CD14-positive monocyte (primary cell): ENCODE measurements around the gene CRYBG3. TPM values are rescaled to one million over a fixed set of nuclear protein-coding genes. Genes with fewer than 3 reads are reported as not detected.
A peak's percentile ranks its signal among the peaks of the same experiment; 100 is the strongest.

Source experiments
- DNase-seq, 3 donors: peaks; one replicate each; pipeline ENCODE4 v3.0.0-alpha.2; 2011 to 2022
- H2AFZ ChIP-seq: 2 replicates; pipeline ENCODE4 v1.6.0; 2012; ENCODE audit warnings: mild to moderate bottlenecking, low read depth, low read length, inconsistent platforms; ENCODE audit not compliant: insufficient read depth, poor library complexity, severe bottlenecking
- H3K27ac ChIP-seq, 2 donors: 1 replicate in 1 of 2; 2 replicates in 1 of 2; pipeline ENCODE4 v1.5.1; 2012 to 2013; ENCODE audit warnings: low read length in 2 of 2, control low read depth in 1 of 2, inconsistent platforms in 1 of 2, low read depth in 1 of 2, mild to moderate bottlenecking in 1 of 2
- H3K27me3 ChIP-seq, 2 donors: one replicate each; pipeline versions ENCODE4 v1.6.0 to v1.6.1; 2011 to 2013; ENCODE audit warnings: low read length in 2 of 2; ENCODE audit not compliant: control insufficient read depth in 2 of 2, insufficient read depth in 2 of 2
- H3K36me3 ChIP-seq, 2 donors: replicated peaks in 1 of 2; 1 replicate in 1 of 2; 2 replicates in 1 of 2; pipeline versions ENCODE4 v1.5.1 to v1.6.1; 2012 to 2013; ENCODE audit warnings: low read length in 2 of 2, control low read depth in 1 of 2, inconsistent platforms in 1 of 2, mild to moderate bottlenecking in 1 of 2; ENCODE audit not compliant: insufficient read depth in 2 of 2, control insufficient read depth in 1 of 2
- H3K4me1 ChIP-seq, 2 donors: 1 replicate in 1 of 2; 2 replicates in 1 of 2; pipeline versions ENCODE4 v1.5.1 to v1.6.1; 2012 to 2013; ENCODE audit warnings: low read length in 2 of 2, control low read depth in 1 of 2, inconsistent platforms in 1 of 2, mild to moderate bottlenecking in 1 of 2, moderate library complexity in 1 of 2; ENCODE audit not compliant: insufficient read depth in 2 of 2, control insufficient read depth in 1 of 2
- H3K4me2 ChIP-seq: replicated peaks from 2 replicates; pipeline ENCODE3; 2012; ENCODE audit warnings: low read length, moderate library complexity, mild to moderate bottlenecking; ENCODE audit not compliant: poor library complexity, severe bottlenecking; ENCODE audit errors: extremely low read depth
- H3K4me3 ChIP-seq, 3 experiments: fragments of 200-600 bp in 1 of 3; sonication (generic) in 1 of 3; replicated peaks in 1 of 3; 1 replicate in 2 of 3; 2 replicates in 1 of 3; pipeline ENCODE4 v1.5.1; 2011 to 2013; ENCODE audit warnings: low read length in 3 of 3, mild to moderate bottlenecking in 3 of 3, control low read depth in 2 of 3, low read depth in 2 of 3, inconsistent platforms in 1 of 3, moderate library complexity in 1 of 3
- H3K79me2 ChIP-seq: 2 replicates; pipeline ENCODE4 v1.6.0; 2012; ENCODE audit warnings: mild to moderate bottlenecking, control low read depth, inconsistent platforms, low read length, moderate library complexity; ENCODE audit not compliant: insufficient read depth
- H3K9ac ChIP-seq: 2 replicates; pipeline ENCODE4 v1.6.0; 2017; ENCODE audit warnings: low read length, mild to moderate bottlenecking; ENCODE audit not compliant: insufficient read depth, poor library complexity, severe bottlenecking
- H3K9me3 ChIP-seq, 2 donors: replicated peaks in 1 of 2; 1 replicate in 1 of 2; 2 replicates in 1 of 2; pipeline versions ENCODE4 v1.5.1 to v1.6.1; 2012 to 2013; ENCODE audit warnings: low read length in 2 of 2, control low read depth in 1 of 2; ENCODE audit not compliant: control insufficient read depth in 1 of 2, insufficient read depth in 1 of 2
- H4K20me1 ChIP-seq: 2 replicates; pipeline ENCODE4 v1.6.0; 2012; ENCODE audit warnings: mild to moderate bottlenecking, low read length, control low read depth, moderate library complexity; ENCODE audit not compliant: insufficient read depth
- H3K27ac Mint-ChIP-seq, 7 donors: one replicate each; pipeline ENCODE4 v1.8.0; 2020; ENCODE audit warnings: mild to moderate bottlenecking in 7 of 7, mixed read lengths in 7 of 7, moderate library complexity in 6 of 7, inconsistent platforms in 2 of 7
- H3K27me3 Mint-ChIP-seq, 3 donors: one replicate each; pipeline ENCODE4 v1.8.0; 2021 to 2022; ENCODE audit warnings: low read depth in 3 of 3, mild to moderate bottlenecking in 3 of 3, mixed read lengths in 3 of 3, moderate library complexity in 3 of 3, inconsistent platforms in 1 of 3
- H3K36me3 Mint-ChIP-seq, 2 donors: one replicate each; pipeline ENCODE4 v1.8.0; 2020; ENCODE audit warnings: mixed read lengths in 2 of 2, inconsistent platforms in 1 of 2, mild to moderate bottlenecking in 1 of 2
- H3K4me1 Mint-ChIP-seq: one replicate; pipeline ENCODE4 v1.8.0; 2020; ENCODE audit warnings: mild to moderate bottlenecking, mixed read lengths
- H3K4me3 Mint-ChIP-seq, 2 donors: one replicate each; pipeline ENCODE4 v1.8.0; 2020; ENCODE audit warnings: mild to moderate bottlenecking in 2 of 2, mixed read lengths in 2 of 2, moderate library complexity in 1 of 2
- H3K9me3 Mint-ChIP-seq, 7 donors: one replicate each; pipeline ENCODE4 v1.8.0; 2020 to 2022; ENCODE audit warnings: mixed read lengths in 7 of 7, mild to moderate bottlenecking in 6 of 7, moderate library complexity in 6 of 7, inconsistent platforms in 2 of 7
- CTCF ChIP-seq: fragments of 200-600 bp; IDR thresholded peaks from one replicate; pipeline ENCODE4 v1.8.0; 2022; ENCODE audit warnings: antibody characterized with exemption, mild to moderate bottlenecking
- WGBS: methylation state at CpG from one replicate; pipeline ENCODE4 v1.1.5; 2013; ENCODE audit warnings: missing lambda C conversion rate; ENCODE audit not compliant: insufficient coverage; 5-methylcytosine and 5-hydroxymethylcytosine counted together
- intact Hi-C, 2 donors: fragments of 100-400 bp; cut with micrococcal nuclease; formaldehyde crosslinking; loops; one replicate each; pipeline versions ENCODE4 v1.15.0 to v1.15.1; 2023
- polyA plus RNA-seq, 3 donors: library from polyadenylated mRNA; depleted of rRNA in 1 of 3; unstranded in 2 of 3; stranded (reverse) in 1 of 3; fragments of 300-500 nt in 2 of 3; fragments of >200 nt in 1 of 3; fragmentation: Illumina TruSeq in 2 of 3; gene quantifications; 1 replicate in 2 of 3; 2 replicates in 1 of 3; pipeline ENCODE4 v1.2.3, GENCODE V29; 2012 to 2021

CRYBG3 gene
- polyA plus RNA-seq, 3 donors: 2.3 to 6.8 (median 5.3) TPM

- no peaks in the 10 kb centered on the region for H3K4me1 Mint-ChIP-seq
- peaks cover 0 to 6% (median 3%) of the 10 kb centered on the region in 7 donors for H3K9me3 Mint-ChIP-seq
- no peak overlapping the region for H3K27ac ChIP-seq
- no peaks in the 10 kb centered on the region for H3K27me3 ChIP-seq
- no peak overlapping the region for H3K9ac ChIP-seq
- peaks cover 35% of the 10 kb centered on the region for H4K20me1 ChIP-seq
- H3K36me3 Mint-ChIP-seq: peaks cover 18 to 20% of the 10 kb centered on the region in 2 donors
- no peaks in the 10 kb centered on the region for H3K4me1 ChIP-seq
- H3K27ac Mint-ChIP-seq: peak overlapping the region in 1 of 7 donors; percentile 9
- WGBS: no CpG with 5 or more reads among the region's 1 CpG
- TF ChIP-seq CTCF: no peak
- H3K4me3 ChIP-seq: no peak overlapping the region
- H3K36me3 ChIP-seq: peaks cover 8 to 26% of the 10 kb centered on the region in 2 donors
- no peak overlapping the region for H3K4me3 Mint-ChIP-seq
- intact Hi-C loops: no loop called here
- no peak overlapping the region for H2AFZ ChIP-seq
- no peak for DNase-seq
- H3K9me3 ChIP-seq: no peaks in the 10 kb centered on the region
- no peak overlapping the region for H3K4me2 ChIP-seq
- no peaks in the 10 kb centered on the region for H3K27me3 Mint-ChIP-seq
- peaks cover 18% of the 10 kb centered on the region for H3K79me2 ChIP-seq
Observed at GRCh38 chr3:97862582-97862981, 40.8 kb downstream of the CRYBG3 start.

DNA sequence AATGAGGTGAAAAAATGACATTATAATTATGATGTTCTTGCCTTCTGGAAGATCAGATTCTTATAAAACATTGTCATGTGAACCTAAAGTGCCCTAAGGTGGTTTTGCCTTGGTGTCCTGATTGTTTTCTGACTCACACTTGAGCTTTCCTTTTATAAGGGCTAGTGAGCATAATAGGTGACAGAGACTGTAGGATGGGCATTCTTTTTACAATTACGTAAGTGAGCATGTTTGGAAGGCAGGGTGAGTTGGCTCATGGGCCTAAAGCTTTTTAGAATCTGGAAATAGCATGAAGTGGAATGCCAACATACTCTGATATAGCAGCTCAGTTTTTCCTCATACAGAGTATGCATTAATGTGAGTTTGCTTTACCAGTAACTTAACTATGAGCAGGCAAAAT, 41.2 kb downstream of the CRYBG3 start:
- peaks cover 18 to 21% of the 10 kb centered on the region in 2 donors for H3K36me3 Mint-ChIP-seq
- no peak overlapping the region for H3K9ac ChIP-seq
- H3K27me3 Mint-ChIP-seq: no peaks in the 10 kb centered on the region
- TF ChIP-seq CTCF: no peak
- H2AFZ ChIP-seq: no peak overlapping the region
- H3K4me1 ChIP-seq: no peaks in the 10 kb centered on the region
- peaks cover 8 to 26% of the 10 kb centered on the region in 2 donors for H3K36me3 ChIP-seq
- no peak overlapping the region for H3K4me2 ChIP-seq
- no peak overlapping the region for H3K4me3 Mint-ChIP-seq
- H3K4me1 Mint-ChIP-seq: no peaks in the 10 kb centered on the region
- no peak overlapping the region for H3K4me3 ChIP-seq
- H3K27ac ChIP-seq: no peak overlapping the region
- no peak for DNase-seq
- intact Hi-C loops: no loop called here
- no peak overlapping the region for H3K27ac Mint-ChIP-seq
- peaks cover 0 to 8% (median 2%) of the 10 kb centered on the region in 7 donors for H3K9me3 Mint-ChIP-seq
- H3K79me2 ChIP-seq: peaks cover 18% of the 10 kb centered on the region
- WGBS: no CpG with 5 or more reads among the region's 1 CpG
- no peaks in the 10 kb centered on the region for H3K9me3 ChIP-seq
- peaks cover 35% of the 10 kb centered on the region for H4K20me1 ChIP-seq
- no peaks in the 10 kb centered on the region for H3K27me3 ChIP-seq
